HepG2 (cell line): ENCODE measurements around the gene CTSG. TPM values are rescaled to one million over a fixed set of nuclear protein-coding genes. Genes with fewer than 3 reads are reported as not detected.
A peak's percentile ranks its signal among the peaks of the same experiment; 100 is the strongest.

ENCODE experiments used
- ATAC-seq: fragments of 200-7000 bp; cut with Tn5 transposase; 3 replicates; pipeline ENCODE4 v1.9.1; 2020; ENCODE audit warnings: mild to moderate bottlenecking, moderate library complexity
- BruUV-seq: library from RNA; stranded (reverse); fragments of 400-500 nt; replicated peaks from 2 replicates; lab custom pipeline; 2021; lab: Mats Ljungman, UMichigan
- CTCF ChIA-PET: fragments of 300-600 bp; formaldehyde crosslinking; extraction: SDS; loops from one replicate; lab custom pipeline; 2021; ENCODE audit warnings: low total read pairs, inconsistent platforms, low intra/inter-chr PET ratio; lab: Yijun Ruan, JAX
- POLR2A ChIA-PET: fragments of 350-600 bp; sonication (Branson Sonifier 250); formaldehyde crosslinking; loops from one replicate; lab custom pipeline; 2020; ENCODE audit warnings: antibody characterized with exemption, inconsistent platforms; lab: Yijun Ruan, JAX
- DNase-seq: peaks from one replicate; pipeline ENCODE4 v3.0.0-alpha.2; 2015; ENCODE audit warnings: low spot score
- FAIRE-seq: peaks from 3 replicates; lab custom pipeline; 2011; peaks lifted over from hg19 to GRCh38; lab: Jason Lieb, UNC
- H2AFZ ChIP-seq: one replicate; pipeline ENCODE4 v1.6.1; 2011; ENCODE audit warnings: low read length, inconsistent platforms
- H3K27ac ChIP-seq: fragments of 300-600 bp; 3 replicates; pipeline ENCODE4 v1.8.0; 2011; ENCODE audit warnings: mixed run types, mild to moderate bottlenecking, mixed read lengths, low read length, inconsistent platforms; ENCODE audit not compliant: insufficient read depth; ENCODE audit errors: extremely low read length
- H3K27me3 ChIP-seq, 2 experiments: fragments of 200-600 bp in 1 of 2; 2 replicates in 1 of 2; 3 replicates in 1 of 2; pipeline versions ENCODE4 v1.6.0 to v1.8.0; 2011; ENCODE audit warnings: low read length in 2 of 2, mild to moderate bottlenecking in 2 of 2, moderate library complexity in 2 of 2, inconsistent platforms in 1 of 2; ENCODE audit not compliant: insufficient read depth in 2 of 2, control insufficient read depth in 1 of 2
- H3K36me3 ChIP-seq, 2 experiments: fragments of 200-600 bp in 1 of 2; replicated peaks in 1 of 2; 2 replicates in 1 of 2; 3 replicates in 1 of 2; pipeline versions ENCODE4 v1.5.1 to v1.8.0; 2011; ENCODE audit warnings: low read length in 2 of 2, inconsistent platforms in 1 of 2; ENCODE audit not compliant: insufficient read depth in 2 of 2, control insufficient read depth in 1 of 2
- H3K4me1 ChIP-seq: 2 replicates; pipeline ENCODE4 v1.5.1; 2012; ENCODE audit warnings: low read length, inconsistent platforms; ENCODE audit not compliant: insufficient read depth
- H3K4me2 ChIP-seq: 2 replicates; pipeline ENCODE4 v1.6.0; 2011; ENCODE audit warnings: low read depth, low read length, inconsistent platforms
- H3K4me3 ChIP-seq, 3 experiments: fragments of 200-600 bp in 1 of 3; sonication (generic), shearing (Covaris generic) in 1 of 3; replicated peaks in 1 of 3; 2 replicates each; pipeline ENCODE4 v1.5.1; 2011 to 2016; ENCODE audit warnings: low read length in 3 of 3, inconsistent platforms in 2 of 3, low read depth in 2 of 3, mild to moderate bottlenecking in 2 of 3, control low read depth in 1 of 3, mixed read lengths in 1 of 3; ENCODE audit not compliant: insufficient read depth in 1 of 3
- H3K79me2 ChIP-seq: one replicate; pipeline ENCODE4 v1.6.1; 2011; ENCODE audit warnings: low read length, inconsistent platforms; ENCODE audit not compliant: insufficient read depth
- H3K9ac ChIP-seq: 2 replicates; pipeline ENCODE4 v1.6.0; 2011; ENCODE audit warnings: mild to moderate bottlenecking, low read depth, low read length, inconsistent platforms; ENCODE audit not compliant: insufficient read depth
- H3K9me3 ChIP-seq: 2 replicates; pipeline ENCODE4 v1.5.1; 2012; ENCODE audit warnings: mild to moderate bottlenecking, low read length
- H4K20me1 ChIP-seq: 2 replicates; pipeline ENCODE4 v1.6.0; 2011; ENCODE audit warnings: inconsistent platforms, mild to moderate bottlenecking, low read length, moderate library complexity; ENCODE audit not compliant: insufficient read depth
- CREB1 ChIP-seq, 2 experiments: fragments of 450-650 bp in 1 of 2; IDR thresholded peaks; 2 replicates each; pipeline ENCODE4 v1.6.1; 2016 to 2017; ENCODE audit warnings: control low read depth in 1 of 2, mild to moderate bottlenecking in 1 of 2, missing compliant biosample characterization in 1 of 2, missing genetic modification characterization in 1 of 2
- FOXP4 ChIP-seq: sonication (generic); formaldehyde crosslinking; IDR thresholded peaks from 2 replicates; pipeline ENCODE4 v1.4.0; 2020; ENCODE audit warnings: missing genetic modification reagents
- GABPA ChIP-seq, 2 experiments: IDR thresholded peaks; 2 replicates each; pipeline ENCODE4 v1.6.1; 2011 to 2016; ENCODE audit warnings: low read depth in 2 of 2, low read length in 1 of 2, missing biosample characterization in 1 of 2, missing genetic modification characterization in 1 of 2
- HHEX ChIP-seq: IDR thresholded peaks from 2 replicates; pipeline ENCODE4 v1.6.1; 2016; ENCODE audit warnings: control low read depth
- NBN ChIP-seq: fragments of 450-650 bp; conservative IDR thresholded peaks from 2 replicates; pipeline ENCODE4 v1.6.1; 2017
- NFIB ChIP-seq: sonication (generic); formaldehyde crosslinking; IDR thresholded peaks from 2 replicates; pipeline ENCODE4 v1.9.0; 2021; ENCODE audit warnings: missing genetic modification reagents, mild to moderate bottlenecking, borderline replicate concordance
- PHF20 ChIP-seq: sonication (generic); formaldehyde crosslinking; IDR thresholded peaks from 2 replicates; pipeline ENCODE4 v1.5.0; 2020; ENCODE audit warnings: mild to moderate bottlenecking, missing genetic modification reagents
- SMARCC2 ChIP-seq: fragments of 450-650 bp; IDR thresholded peaks from 2 replicates; pipeline ENCODE4 v1.6.1; 2017; ENCODE audit warnings: antibody characterized with exemption, mild to moderate bottlenecking
- TRIM24 ChIP-seq: sonication (generic); formaldehyde crosslinking; IDR thresholded peaks from 2 replicates; pipeline ENCODE4 v1.8.0; 2022; ENCODE audit warnings: mild to moderate bottlenecking, missing genetic modification reagents
- ZBTB2 ChIP-seq: sonication (generic); formaldehyde crosslinking; IDR thresholded peaks from 2 replicates; pipeline ENCODE4 v1.8.0; 2022; ENCODE audit warnings: low read depth, missing genetic modification reagents
- ZKSCAN8 ChIP-seq: IDR thresholded peaks from 2 replicates; pipeline ENCODE4 v1.6.1; 2016; ENCODE audit warnings: borderline replicate concordance, missing genetic modification reagents, missing compliant biosample characterization
- ZNF282 ChIP-seq: fragments of 450-650 bp; IDR thresholded peaks from 2 replicates; pipeline ENCODE4 v1.6.1; 2018; ENCODE audit not compliant: partially characterized antibody
- ZNF296 ChIP-seq: sonication (generic); formaldehyde crosslinking; conservative IDR thresholded peaks from 2 replicates; pipeline ENCODE4 v1.5.0; 2020; ENCODE audit warnings: mild to moderate bottlenecking, missing genetic modification reagents
- ZNF30 ChIP-seq: sonication (generic); formaldehyde crosslinking; IDR thresholded peaks from 2 replicates; pipeline ENCODE4 v1.5.0; 2020; ENCODE audit warnings: mild to moderate bottlenecking, missing genetic modification reagents
- ZNF331 ChIP-seq: sonication (generic); formaldehyde crosslinking; IDR thresholded peaks from 2 replicates; pipeline ENCODE4 v1.4.0; 2020; ENCODE audit warnings: missing genetic modification reagents
- ZNF441 ChIP-seq: sonication (generic); formaldehyde crosslinking; IDR thresholded peaks from 2 replicates; pipeline ENCODE4 v1.7.0; 2021; ENCODE audit warnings: missing genetic modification reagents, borderline replicate concordance
- ZSCAN22 ChIP-seq: sonication (generic); formaldehyde crosslinking; IDR thresholded peaks from 2 replicates; pipeline ENCODE4 v1.4.0; 2020; ENCODE audit warnings: mild to moderate bottlenecking, missing genetic modification reagents
- WGBS: methylation state at CpG from one replicate; pipeline ENCODE4 v1.1.6; 2017; ENCODE audit warnings: low lambda C conversion rate; 5-methylcytosine and 5-hydroxymethylcytosine counted together
- in situ Hi-C: cut with HindIII; loops from 2 replicates; pipeline ENCODE4 v1.10.0; 2017; ENCODE audit warnings: low pct_unique_long_range_greater_than_20kb; ENCODE audit not compliant: extremely low pct_ligation_motif_present
- intact Hi-C: fragments of 100-400 bp; cut with micrococcal nuclease; formaldehyde crosslinking; loops from one replicate; pipeline ENCODE4 v1.10.0; 2022; ENCODE audit not compliant: unreplicated experiment
- polyA plus RNA-seq, 8 experiments: library from polyadenylated mRNA; depleted of rRNA in 3 of 8; stranded (reverse) in 7 of 8; unstranded in 1 of 8; fragments of >200 nt; fragmentation: Illumina TruSeq in 4 of 8; extraction: Trizol in 4 of 8; gene quantifications; 2 replicates each; pipeline versions ENCODE4 v1.2.1 to v1.2.3, GENCODE V29; 2011 to 2016; ENCODE audit warnings: low read depth in 4 of 8, missing spikeins in 1 of 8, mixed read lengths in 1 of 8; ENCODE audit not compliant: insufficient read depth in 1 of 8
- total RNA-seq, 5 experiments: library from RNA; depleted of rRNA; stranded (reverse); fragments of >200 nt; fragmentation: Illumina TruSeq; extraction: Trizol; gene quantifications; 2 replicates each; pipeline ENCODE4 v1.2.3, GENCODE V29; 2016; ENCODE audit warnings: low read depth in 1 of 5

The CTSG gene
- total and polyA plus RNA-seq, 2 of the 13 experiments (the other 11 are each of a cell fraction or from before 2014, with no cell fraction given), result not detected

GRCh38 chr14:24612196-24612595 is 36.1 kb upstream of the CTSG start (continued):
- TF ChIP-seq ZBTB2 (no peak), GABPA (IDR thresholded peaks at IDR 0.05; ENCODE audit: low read depth, low read length) (no peak), GABPA (CRISPR knock-in tag; IDR thresholded peaks at IDR 0.05; ENCODE audit: low read depth) (peak; percentile 47), ZNF331 (CRISPR knock-in tag) (peak; percentile 38; the same call in 1 of the 2 replicates), ZNF441 (peak; percentile 23; the same call in 1 of the 2 replicates), SMARCC2 (no peak)

GRCh38 chr14:24609655-24610344 is 33.8 kb upstream of the CTSG start, which contains the start of gene GZMH:
GZMH (minus strand) TSS chr14:24609685; CDS start chr14:24609613, 72 bp downstream.
- H3K9ac ChIP-seq, result no peak within 1 kb of the TSS
- H3K4me3 ChIP-seq, result no peak within 1 kb of the TSS
- in situ Hi-C loops (no loop called here), intact Hi-C loops (no loop called here)
- H3K79me2 ChIP-seq, result no peaks in the 10 kb centered on the region
- peaks cover 7% of the 10 kb centered on the region; the same call in 1 of the 2 replicates for H3K4me1 ChIP-seq
- no peak within 1 kb of the TSS for H3K4me2 ChIP-seq
- FAIRE-seq (no peak), DNase-seq (no peak), ATAC-seq (no peak)
- H3K36me3 ChIP-seq, result no peaks in the 10 kb centered on the region
- H3K27ac ChIP-seq, result no peak within 1 kb of the TSS
- no peaks in the 10 kb centered on the region for H4K20me1 ChIP-seq
- H3K27me3 ChIP-seq, result no peaks in the 10 kb centered on the region
- CTCF ChIA-PET, result no interaction called here
- H2AFZ ChIP-seq, result no peak within 1 kb of the TSS
- POLR2A ChIA-PET, result no interaction called here
- 26% methylated on average over 2 of the region's 2 CpGs for WGBS
- H3K9me3 ChIP-seq, result no peaks in the 10 kb centered on the region
- no TSS peak for BruUV-seq
- TF ChIP-seq ZNF282 (no peak), SMARCC2 (no peak), PHF20 (CRISPR knock-in tag) (no peak), ZSCAN22 (CRISPR knock-in tag) (no peak), FOXP4 (CRISPR knock-in tag) (no peak), NFIB (CRISPR knock-in tag) (no peak), CREB1 (IDR thresholded peaks at IDR 0.05) (no peak), CREB1 (CRISPR knock-in tag; IDR thresholded peaks at IDR 0.05) (no peak), NBN (no peak), HHEX (CRISPR knock-in tag) (no peak), ZKSCAN8 (CRISPR knock-in tag) (no peak), TRIM24 (CRISPR knock-in tag) (no peak), ZNF296 (CRISPR knock-in tag) (no peak), ZNF30 (CRISPR knock-in tag) (no peak)
